Subcutaneous adipose tissue (tissue), 4 donors: ENCODE measurements around the gene CD58. TPM values are rescaled to one million over a fixed set of nuclear protein-coding genes. Genes with fewer than 3 reads are reported as not detected.

Source experiments
- total RNA-seq, 4 donors: library from RNA; depleted of rRNA; stranded (reverse); fragments of >200 nt; gene quantifications; one replicate each; pipeline ENCODE4 v1.1.0, GENCODE V29; 2016
- TF ChIP-seq, protein P1 (sequence below): fragments of 450-650 bp; IDR thresholded peaks from one replicate; pipeline ENCODE4 v1.5.1; 2016; ENCODE audit warnings: low read depth, mild to moderate bottlenecking, control low read depth, antibody characterized with exemption, moderate library complexity

CD58 gene
- total RNA-seq, 4 donors from 2014 or later: 33.9 to 53.8 (median 43.0) TPM

- TF ChIP-seq, protein P1, sequence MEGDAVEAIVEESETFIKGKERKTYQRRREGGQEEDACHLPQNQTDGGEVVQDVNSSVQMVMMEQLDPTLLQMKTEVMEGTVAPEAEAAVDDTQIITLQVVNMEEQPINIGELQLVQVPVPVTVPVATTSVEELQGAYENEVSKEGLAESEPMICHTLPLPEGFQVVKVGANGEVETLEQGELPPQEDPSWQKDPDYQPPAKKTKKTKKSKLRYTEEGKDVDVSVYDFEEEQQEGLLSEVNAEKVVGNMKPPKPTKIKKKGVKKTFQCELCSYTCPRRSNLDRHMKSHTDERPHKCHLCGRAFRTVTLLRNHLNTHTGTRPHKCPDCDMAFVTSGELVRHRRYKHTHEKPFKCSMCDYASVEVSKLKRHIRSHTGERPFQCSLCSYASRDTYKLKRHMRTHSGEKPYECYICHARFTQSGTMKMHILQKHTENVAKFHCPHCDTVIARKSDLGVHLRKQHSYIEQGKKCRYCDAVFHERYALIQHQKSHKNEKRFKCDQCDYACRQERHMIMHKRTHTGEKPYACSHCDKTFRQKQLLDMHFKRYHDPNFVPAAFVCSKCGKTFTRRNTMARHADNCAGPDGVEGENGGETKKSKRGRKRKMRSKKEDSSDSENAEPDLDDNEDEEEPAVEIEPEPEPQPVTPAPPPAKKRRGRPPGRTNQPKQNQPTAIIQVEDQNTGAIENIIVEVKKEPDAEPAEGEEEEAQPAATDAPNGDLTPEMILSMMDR: no peak
Observed at GRCh38 chr1:116508984-116509980, 61.5 kb downstream of the CD58 start.

GRCh38 chr1:116508085-116508983 lies 62.5 kb downstream of the CD58 start:
- TF ChIP-seq, protein P1: no peak

DNA sequence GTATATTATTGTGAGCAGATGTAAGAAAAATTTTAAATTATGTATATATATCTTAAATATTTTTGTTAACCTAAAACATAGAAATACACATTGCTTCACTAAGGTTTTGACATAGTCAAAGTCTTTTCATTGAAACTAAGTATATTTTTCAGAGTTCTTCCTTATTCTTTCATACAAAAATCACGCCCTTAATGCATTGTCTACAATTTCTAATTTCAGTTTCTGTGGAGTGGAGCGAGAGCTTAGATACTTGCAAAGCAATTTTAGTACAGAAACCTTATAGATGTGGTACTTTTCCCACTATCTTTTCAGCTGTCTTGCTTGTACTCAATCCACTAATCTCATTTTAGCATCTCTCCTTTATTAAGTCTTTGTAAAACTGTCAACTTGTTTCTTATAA lies 63.2 kb downstream of the CD58 start:
- TF ChIP-seq, protein P1: no peak

DNA sequence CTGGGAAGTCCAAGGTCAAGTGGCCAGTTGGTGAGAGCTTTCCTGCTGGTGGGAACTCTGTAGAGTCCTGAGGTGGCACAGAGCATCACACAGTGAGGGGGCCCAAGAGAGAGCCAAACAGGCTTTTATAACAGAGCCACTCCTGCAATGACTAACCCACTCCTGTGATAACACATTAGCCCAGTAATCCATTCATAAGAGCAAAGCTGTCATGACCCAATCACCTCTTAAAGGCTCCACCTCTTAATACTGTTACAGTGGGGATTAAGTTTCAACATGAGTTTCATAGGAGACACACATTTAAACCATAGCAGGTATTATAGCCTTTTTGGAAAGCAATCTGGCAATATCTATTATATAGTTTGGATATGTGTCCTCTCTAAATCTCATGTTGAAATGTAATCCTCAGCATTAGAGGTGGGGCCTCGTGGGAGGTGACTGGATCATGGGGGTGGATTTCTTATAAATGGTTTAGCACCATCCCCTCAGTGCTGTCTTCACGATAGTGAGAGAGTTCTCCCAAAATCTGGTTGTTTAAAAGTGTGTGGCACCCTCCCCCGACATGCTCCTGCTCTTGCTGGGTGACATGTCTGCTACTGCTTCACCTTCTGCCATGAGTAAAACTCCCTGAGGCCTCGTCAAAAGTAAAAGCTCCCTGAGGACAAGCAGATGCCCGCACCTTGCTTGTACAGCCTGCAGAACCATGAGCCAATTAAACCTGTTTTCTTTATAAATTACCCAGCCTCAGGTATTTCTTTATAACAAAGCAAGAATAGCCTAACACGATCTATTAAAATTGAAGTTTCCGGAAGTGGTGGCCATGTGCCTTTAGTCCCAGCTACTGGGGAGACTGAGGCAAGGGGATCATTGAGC lies 64.5 kb downstream of the CD58 start:
- TF ChIP-seq, protein P1: no peak

DNA sequence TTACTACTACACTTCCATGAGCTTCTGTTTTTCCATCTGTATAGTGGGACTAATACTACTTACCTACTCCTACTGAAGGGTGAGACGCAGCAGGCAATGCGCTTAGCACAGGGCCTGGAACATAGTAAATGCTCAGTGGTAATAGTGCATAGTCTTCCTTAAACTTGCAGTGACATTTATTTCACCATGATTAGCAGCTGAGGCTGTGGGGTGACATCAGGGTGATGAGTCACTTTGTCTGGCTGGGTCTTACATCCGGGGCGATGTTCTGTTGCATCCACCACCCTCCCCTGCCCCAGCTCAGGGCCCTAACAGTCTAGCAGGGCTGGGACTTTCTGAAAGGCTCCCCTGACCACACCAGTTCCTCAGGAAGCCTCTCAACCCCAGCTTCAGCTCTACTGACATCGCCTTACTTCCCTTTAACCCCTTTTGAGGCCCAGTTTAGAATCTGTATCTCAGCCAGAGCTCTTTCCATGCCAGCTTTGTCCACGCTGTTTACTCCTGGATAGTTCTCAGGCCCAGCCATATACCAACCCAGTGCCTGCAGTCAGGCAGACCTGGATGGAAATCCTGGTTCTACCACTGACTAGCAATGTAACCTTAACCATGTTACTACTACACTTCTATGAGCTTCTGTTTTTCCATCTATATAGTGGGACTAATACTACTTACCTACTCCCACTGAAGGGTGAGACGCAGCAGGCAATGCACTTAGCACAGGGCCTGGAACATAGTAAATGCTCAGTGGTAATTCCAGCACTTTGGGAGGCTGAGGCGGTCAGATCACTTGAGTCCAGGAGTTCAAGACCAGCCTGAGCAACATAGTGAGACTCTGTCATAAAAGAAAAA lies 66.3 kb downstream of the CD58 start:
- TF ChIP-seq, protein P1: no peak
